ENCODE data around the gene STRAP.
"Not testable (repeated sequence)": the region's sequence is repeated elsewhere in the genome, so short reads cannot be mapped to it uniquely, and the experiment has no call there.

The STRAP gene

GRCh38 chr12:15928870-15929571 lies 46.8 kb downstream of the STRAP start:
- DNase-seq: no peak

- DNase-seq: no peak
These were observed 49.4 kb downstream of the STRAP start for GRCh38 chr12:15931590-15932053.

GRCh38 chr12:15932327-15932726 lies 50.1 kb downstream of the STRAP start:
- no peak for DNase-seq

GRCh38 chr12:15932971-15933370 lies 50.8 kb downstream of the STRAP start:
- DNase-seq: no peak

GRCh38 chr12:15933751-15934150 lies 51.6 kb downstream of the STRAP start:
- no peak for DNase-seq

- DNase-seq: no peak
These were observed 54.6 kb downstream of the STRAP start for GRCh38 chr12:15936751-15937150.

GRCh38 chr12:15937902-15938301 lies 55.7 kb downstream of the STRAP start:
- DNase-seq: no peak

GRCh38 chr12:15939111-15939510 lies 56.9 kb downstream of the STRAP start:
- no peak for DNase-seq

- no peak for DNase-seq
These were observed 60.3 kb downstream of the STRAP start for GRCh38 chr12:15942475-15942874.

GRCh38 chr12:15943519-15943918 lies 61.3 kb downstream of the STRAP start:
- DNase-seq: not testable (repeated sequence)

- not testable (repeated sequence) for DNase-seq
These were observed 66.3 kb downstream of the STRAP start for GRCh38 chr12:15948461-15948860.

All from GOT3 (cell line).